GM18505 (cell line): ENCODE data around the gene CARD19.
"Not testable (repeated sequence)": the region's sequence is repeated elsewhere in the genome, so short reads cannot be mapped to it uniquely, and the experiment has no call there.

Source experiments
- ATAC-seq: cut with Tn5 transposase; IDR thresholded peaks from one replicate; pipeline ENCODE4 v1.9.1; 2021; ENCODE audit not compliant: unreplicated experiment
- POLR2A ChIP-seq: IDR thresholded peaks from 4 replicates; pipeline ENCODE4 v1.6.1; 2011; ENCODE audit warnings: borderline replicate concordance; ENCODE audit not compliant: insufficient read depth, insufficient read length; ENCODE audit errors: extremely low read depth

The CARD19 gene

DNA sequence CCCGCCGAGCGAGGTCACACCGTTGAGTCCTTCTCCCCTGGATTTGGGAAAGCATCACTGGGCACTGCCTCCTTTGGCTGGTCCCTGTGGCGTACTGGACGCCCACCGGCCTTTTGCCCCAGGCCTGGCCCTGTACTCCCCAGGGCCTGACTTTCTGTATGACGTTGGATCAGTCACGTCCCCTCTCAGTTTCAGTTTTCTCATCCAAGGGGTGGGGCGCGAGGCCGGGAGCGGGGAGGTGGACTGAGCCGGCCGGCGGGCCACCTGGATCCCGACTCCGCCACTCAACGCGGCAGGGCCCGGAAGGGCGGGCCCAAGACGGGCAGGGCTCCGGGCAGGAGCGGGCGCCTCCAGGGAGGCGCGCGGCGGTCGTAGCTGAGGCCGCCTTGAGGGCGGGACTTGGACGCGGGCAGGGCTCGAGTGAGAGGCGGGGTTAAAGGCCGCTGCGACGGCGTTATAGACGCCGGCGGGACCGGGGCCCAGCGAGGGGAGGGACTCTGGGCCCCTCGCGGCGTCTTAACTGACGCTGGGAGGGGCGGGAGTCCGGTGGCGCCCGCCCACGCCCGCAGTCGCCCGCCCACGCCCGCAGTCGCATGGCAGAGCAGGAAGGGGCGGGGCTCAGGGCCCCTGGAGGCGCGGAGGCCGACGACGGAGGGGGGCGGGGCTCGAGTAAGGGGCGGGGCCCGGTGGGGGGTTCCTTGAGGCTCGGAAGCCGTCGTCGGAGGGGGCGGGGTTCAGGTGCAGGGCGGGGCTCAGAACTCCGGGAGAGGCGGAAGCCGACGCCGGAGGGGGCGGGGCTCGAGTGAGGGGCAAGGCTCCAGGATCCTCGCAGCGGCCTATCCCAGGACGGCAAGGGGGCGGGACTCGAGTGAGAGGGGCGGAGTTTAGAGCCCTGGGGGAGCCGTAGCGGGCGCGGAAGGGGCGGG is 549 bp upstream of the CARD19 start:
- peak; percentile 62 for ATAC-seq
- TF ChIP-seq POLR2A, result peak; percentile 73

- TF ChIP-seq POLR2A, result no peak
These were observed 880 bp downstream of the CARD19 start for GRCh38 chr9:93096811-93097382.

GRCh38 chr9:93097511-93098201 is 1.6 kb downstream of the CARD19 start:
- TF ChIP-seq POLR2A, result no peak
- ATAC-seq, result no peak

More at GRCh38 chr9:93096811-93097382, 880 bp downstream of the CARD19 start:
- ATAC-seq, result no peak

- ATAC-seq, result no peak
These were observed 2.4 kb downstream of the CARD19 start for GRCh38 chr9:93098236-93098946.

DNA sequence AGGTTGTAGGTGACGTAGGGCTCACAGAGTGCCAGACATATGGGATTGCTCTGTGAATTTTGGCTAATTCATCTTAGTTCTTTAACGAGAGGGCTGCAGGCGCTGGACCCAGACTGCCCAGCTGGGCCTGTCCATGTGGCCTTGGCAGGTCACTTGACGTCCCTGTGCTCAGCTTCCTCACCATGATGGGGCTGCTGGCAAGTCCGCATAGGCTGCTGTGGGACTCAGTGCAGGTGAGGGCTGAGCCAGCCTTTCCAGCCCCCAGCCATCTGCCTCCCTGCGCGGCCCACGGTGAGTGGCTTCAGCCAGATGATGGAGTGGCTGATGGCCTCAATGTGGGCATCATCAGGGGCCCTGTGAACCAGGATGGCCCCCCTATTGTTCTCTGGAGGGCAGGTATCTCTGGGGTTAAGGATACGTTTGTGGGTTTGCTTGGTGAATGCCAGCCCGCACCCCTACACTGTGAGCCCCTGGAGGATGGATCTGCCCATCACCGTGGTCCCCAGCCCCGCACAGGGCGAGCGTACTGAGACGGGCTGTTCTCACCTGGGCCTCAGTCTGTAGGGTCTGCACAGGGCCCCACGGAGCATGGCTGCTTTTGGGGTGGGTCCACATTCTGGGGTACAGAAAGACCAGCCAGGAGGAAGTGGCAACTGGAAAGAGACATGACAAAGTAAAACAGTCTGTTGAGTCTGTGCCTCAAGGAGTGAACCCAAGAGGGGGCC is 3.7 kb downstream of the CARD19 start:
- ATAC-seq, result no peak
- TF ChIP-seq POLR2A, result no peak

More at GRCh38 chr9:93098236-93098946, 2.4 kb downstream of the CARD19 start:
- no peak for TF ChIP-seq POLR2A

- no peak for ATAC-seq
These were observed 4.2 kb downstream of the CARD19 start for GRCh38 chr9:93100276-93100636.

DNA sequence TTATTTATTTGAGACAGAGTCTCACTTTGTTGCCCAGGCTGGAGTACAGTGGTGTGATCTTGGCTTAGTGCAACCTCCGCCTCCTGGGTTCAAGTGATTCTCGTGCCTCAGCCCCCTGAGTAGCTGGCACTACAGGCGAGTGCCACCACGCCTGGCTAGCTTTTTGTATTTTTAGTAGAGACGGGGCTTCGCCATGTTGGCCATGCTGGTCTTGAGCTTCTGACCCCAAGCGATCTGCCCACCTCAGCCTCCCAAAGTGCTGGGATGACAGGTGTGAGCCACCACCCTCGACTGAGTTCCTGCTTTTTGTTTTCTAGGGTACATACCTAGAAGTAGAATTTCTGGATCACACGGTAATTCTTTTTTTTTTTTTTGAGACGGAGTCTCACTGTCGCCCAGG is 5.1 kb downstream of the CARD19 start:
- not testable (repeated sequence) for ATAC-seq

More at GRCh38 chr9:93100276-93100636, 4.2 kb downstream of the CARD19 start:
- TF ChIP-seq POLR2A, result no peak

GRCh38 chr9:93105620-93106019 is 9.6 kb downstream of the CARD19 start:
- ATAC-seq, result no peak
- TF ChIP-seq POLR2A, result no peak

- no peak for ATAC-seq
- no peak for TF ChIP-seq POLR2A
These were observed 11.3 kb downstream of the CARD19 start for GRCh38 chr9:93107151-93107824.

- no peak for ATAC-seq
- TF ChIP-seq POLR2A, result no peak
These were observed 11.8 kb downstream of the CARD19 start for GRCh38 chr9:93107825-93108161.

DNA sequence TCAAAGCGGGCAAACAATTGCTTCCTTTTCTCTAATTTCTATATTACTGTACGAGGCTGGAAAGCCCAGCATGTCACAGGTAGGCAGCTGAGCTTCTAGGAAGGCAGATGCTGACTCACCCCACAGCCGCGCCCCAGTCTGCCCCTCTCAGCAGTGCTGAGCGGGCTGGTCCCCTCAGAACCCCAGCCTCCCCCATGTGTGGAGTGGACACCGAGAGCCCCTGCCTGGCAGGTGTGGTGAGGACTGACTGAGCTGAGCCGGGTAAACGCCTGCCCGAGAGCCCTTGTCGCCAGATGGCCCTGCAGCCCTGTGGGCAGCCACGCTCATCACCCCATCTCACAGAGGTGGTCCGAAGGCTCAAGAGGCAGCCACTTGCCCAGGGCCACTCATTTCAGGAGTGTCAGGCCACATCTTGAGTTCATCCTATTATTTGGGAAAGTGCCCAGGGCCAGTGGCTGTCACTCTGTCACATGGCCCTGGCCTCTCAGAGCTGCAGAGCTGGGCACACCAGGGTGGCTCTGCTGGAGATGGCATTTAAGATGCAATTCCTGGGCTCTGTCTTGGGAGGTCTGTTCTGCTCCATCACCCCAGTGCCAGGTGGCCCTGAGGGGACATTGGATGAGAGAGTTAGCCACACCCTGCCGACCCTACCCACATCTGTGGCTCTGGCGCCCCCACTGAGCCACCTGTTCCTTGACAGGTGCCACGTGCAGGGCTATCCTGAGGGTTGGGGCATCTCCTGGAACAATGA is 12.4 kb downstream of the CARD19 start:
- no peak for ATAC-seq

More for the DNA sequence above, 12.4 kb downstream of the CARD19 start:
- no peak for TF ChIP-seq POLR2A
